GM12873 (cell line): Measurements from ENCODE around the gene KRTAP5-2.

Experiments
- CTCF ChIP-seq: IDR thresholded peaks from 2 replicates; pipeline ENCODE4 v1.5.1; 2012; ENCODE audit warnings: low read depth, mild to moderate bottlenecking, moderate library complexity, low read length, control low read depth; ENCODE audit not compliant: insufficient read depth; ENCODE audit errors: missing control alignments

Gene KRTAP5-2

DNA sequence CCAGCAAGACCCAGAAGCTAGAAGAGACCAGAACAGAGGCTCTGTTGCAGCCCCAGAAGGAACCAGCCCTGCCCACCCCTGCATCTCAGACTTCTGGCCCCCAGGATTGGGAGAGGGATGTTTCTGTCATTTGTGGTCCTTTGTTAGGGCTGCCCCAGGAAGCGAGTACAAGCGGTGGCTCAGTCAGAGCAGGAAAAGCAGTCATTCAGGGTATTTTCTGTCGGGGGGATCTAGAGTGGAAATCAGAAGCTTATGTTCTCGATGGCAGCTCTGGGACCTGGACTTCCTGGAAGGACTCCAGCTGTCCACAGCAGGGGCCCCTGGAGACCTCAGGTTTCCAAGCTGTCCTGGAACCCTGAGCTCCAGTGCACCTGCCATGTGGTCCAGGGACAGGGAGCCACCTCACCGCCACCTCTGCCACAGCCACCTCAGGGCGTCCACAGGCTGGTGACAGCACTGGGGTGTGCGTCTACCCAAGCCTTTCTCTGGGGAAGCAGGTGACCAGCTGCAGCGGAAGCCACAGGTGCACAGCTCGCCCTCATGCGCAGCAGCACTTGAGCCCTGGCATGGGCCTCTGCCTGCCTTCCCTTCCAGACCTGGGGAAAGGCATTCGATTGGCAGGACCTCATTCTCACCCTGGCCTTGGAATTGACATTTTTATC lies 34.1 kb upstream of the KRTAP5-2 start:
- no peak for TF ChIP-seq CTCF

GRCh38 chr11:1631066-1631568 lies 33.0 kb upstream of the KRTAP5-2 start:
- TF ChIP-seq CTCF = no peak

DNA sequence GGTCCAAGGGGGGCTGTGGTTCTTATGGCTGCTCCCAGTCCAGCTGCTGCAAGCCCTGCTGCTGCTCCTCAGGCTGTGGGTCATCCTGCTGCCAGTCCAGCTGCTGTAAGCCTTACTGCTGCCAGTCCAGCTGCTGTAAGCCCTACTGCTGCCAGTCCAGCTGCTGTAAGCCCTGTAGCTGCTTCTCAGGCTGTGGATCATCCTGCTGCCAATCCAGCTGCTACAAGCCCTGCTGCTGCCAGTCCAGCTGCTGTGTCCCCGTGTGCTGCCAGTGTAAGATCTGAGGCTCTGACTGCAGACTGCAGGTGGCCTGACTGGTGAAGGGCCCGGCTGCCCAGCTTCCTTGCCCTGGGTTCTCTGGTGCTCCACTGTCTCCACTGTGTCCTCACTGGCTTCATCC lies 32.2 kb upstream of the KRTAP5-2 start:
- no peak for TF ChIP-seq CTCF

GRCh38 chr11:1629326-1630185 lies 31.5 kb upstream of the KRTAP5-2 start, which contains the start of gene KRTAP5-5:
Gene KRTAP5-5, plus strand, starts transcription at chr11:1629775. Its CDS starts 66 bp downstream, at chr11:1629841.
- TF ChIP-seq CTCF = no peak

DNA sequence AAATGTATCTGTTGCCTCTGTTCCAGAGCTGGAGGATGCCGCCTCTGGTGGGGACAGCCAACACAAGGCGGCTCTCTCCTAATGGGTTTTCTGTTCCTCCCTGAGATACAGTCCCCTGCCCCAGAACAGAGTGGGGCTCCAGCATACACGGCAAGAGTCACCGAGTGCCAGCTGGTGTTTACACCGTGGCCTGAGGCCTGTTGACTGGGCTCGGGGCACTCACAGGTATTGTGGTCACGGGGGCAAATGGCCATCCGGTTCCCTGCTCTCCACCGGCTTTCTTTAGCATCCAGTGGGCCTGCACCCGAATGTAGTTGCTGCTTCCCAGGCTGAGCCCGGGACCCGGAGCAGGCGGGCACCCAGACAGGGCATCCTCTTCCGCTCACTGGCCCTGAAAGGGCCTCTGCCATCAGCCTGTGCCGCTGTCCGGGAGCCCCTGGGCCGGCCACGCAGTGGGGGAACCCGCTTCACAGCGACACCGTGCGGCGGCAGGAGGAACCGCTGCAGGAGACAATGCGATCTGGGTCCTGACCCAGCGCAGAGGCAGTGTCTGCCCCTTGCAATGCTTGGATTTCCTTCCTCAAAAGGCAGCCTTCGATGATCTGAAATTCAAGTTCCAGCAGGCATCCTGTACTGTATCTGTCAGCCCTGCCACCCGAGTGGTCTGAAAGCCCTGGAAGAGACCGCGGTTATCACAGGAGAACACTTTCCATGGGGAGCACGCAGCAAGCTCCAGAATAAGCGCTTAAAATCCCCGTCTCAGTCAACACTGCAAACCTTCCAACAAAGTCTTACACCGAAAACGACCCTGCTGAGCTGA lies 30.6 kb upstream of the KRTAP5-2 start:
- TF ChIP-seq CTCF = peak; percentile 93

- no peak for TF ChIP-seq CTCF
Measured at GRCh38 chr11:1625541-1625940, 27.4 kb upstream of the KRTAP5-2 start.
